Activated T-cell treated with anti-CD3 and anti-CD28 coated beads for 24 hours (primary cell): ENCODE results near the gene AP2M1.

ENCODE experiments used
- DNase-seq: peaks from one replicate; pipeline ENCODE4 v3.0.0-alpha.2; 2020; ENCODE audit warnings: low read depth

AP2M1 gene

GRCh38 chr3:184180165-184180564, 5.5 kb downstream of the AP2M1 start:
- DNase-seq, result no peak

- DNase-seq, result no peak
These were observed 6.9 kb downstream of the AP2M1 start for GRCh38 chr3:184181596-184181995.

- DNase-seq, result no peak
These were observed 9.0 kb downstream of the AP2M1 start for GRCh38 chr3:184183679-184184078.

- DNase-seq, result no peak
These were observed 10.0 kb downstream of the AP2M1 start for GRCh38 chr3:184184546-184185230.

- DNase-seq, result peak; percentile 99
These were observed 11.0 kb downstream of the AP2M1 start for GRCh38 chr3:184185461-184186183.

- DNase-seq, result peak; percentile 15
These were observed 11.7 kb downstream of the AP2M1 start, which contains the start of gene ABCF3 for GRCh38 chr3:184186184-184186901. TSS of gene ABCF3 (plus strand) at chr3:184186199. CDS start at chr3:184186208, 9 bp downstream.

GRCh38 chr3:184186902-184187207, 12.2 kb downstream of the AP2M1 start:
- no peak for DNase-seq

GRCh38 chr3:184188080-184188479, 13.4 kb downstream of the AP2M1 start:
- no peak for DNase-seq

GRCh38 chr3:184189421-184189820, 14.8 kb downstream of the AP2M1 start:
- DNase-seq, result no peak

GRCh38 chr3:184192889-184193288, 18.2 kb downstream of the AP2M1 start:
- no peak for DNase-seq

GRCh38 chr3:184193991-184194539, 19.4 kb downstream of the AP2M1 start:
- no peak for DNase-seq

GRCh38 chr3:184196536-184196935, 21.9 kb downstream of the AP2M1 start:
- no peak for DNase-seq

- DNase-seq, result no peak
These were observed 23.9 kb downstream of the AP2M1 start for GRCh38 chr3:184198509-184198908.

- no peak for DNase-seq
These were observed 26.2 kb downstream of the AP2M1 start for GRCh38 chr3:184200825-184201224.

- no peak for DNase-seq
These were observed 28.9 kb downstream of the AP2M1 start for GRCh38 chr3:184203526-184203925.

GRCh38 chr3:184209146-184209923, 34.7 kb downstream of the AP2M1 start:
- no peak for DNase-seq

- DNase-seq, result no peak
These were observed 36.6 kb downstream of the AP2M1 start for GRCh38 chr3:184211297-184211696.

GRCh38 chr3:184211718-184212117, 37.1 kb downstream of the AP2M1 start:
- DNase-seq, result no peak

GRCh38 chr3:184218814-184219213, 44.2 kb downstream of the AP2M1 start:
- DNase-seq, result no peak

- no peak for DNase-seq
These were observed 47.9 kb downstream of the AP2M1 start for GRCh38 chr3:184222521-184222920.

- no peak for DNase-seq
These were observed 49.3 kb downstream of the AP2M1 start for GRCh38 chr3:184223946-184224345.

GRCh38 chr3:184227481-184227935, 52.9 kb downstream of the AP2M1 start:
- peak; percentile 52 for DNase-seq
